Panc1 (cell line): ENCODE results near the gene AP3M1. TPM values are rescaled to one million over a fixed set of nuclear protein-coding genes. Genes with fewer than 3 reads are reported as not detected.
A peak's percentile ranks its signal among the peaks of the same experiment; 100 is the strongest.

Source experiments
- ATAC-seq: fragments of 200-7000 bp; cut with Tn5 transposase; 2 replicates; pipeline ENCODE4 v1.9.1; 2020; ENCODE audit warnings: mild to moderate bottlenecking, moderate library complexity
- BruUV-seq: library from RNA; stranded (reverse); fragments of 400-500 nt; replicated peaks from 2 replicates; lab custom pipeline; 2021; lab: Mats Ljungman, UMichigan
- CTCF ChIA-PET: fragments of 300-600 bp; sonication (Branson Sonifier 250); formaldehyde crosslinking; loops from one replicate; lab custom pipeline; 2022; ENCODE audit warnings: antibody characterized with exemption; lab: Charles Lee
- POLR2A ChIA-PET: fragments of 300-600 bp; sonication (Branson Sonifier 250); formaldehyde crosslinking; loops from one replicate; lab custom pipeline; 2022; ENCODE audit warnings: antibody characterized with exemption; lab: Charles Lee
- DNase-seq: peaks from one replicate; pipeline ENCODE4 v3.0.0-alpha.2; 2010; ENCODE audit warnings: low read depth, low spot score
- H3K27ac ChIP-seq: 2 replicates; pipeline ENCODE4 v1.5.1; 2011; ENCODE audit warnings: mild to moderate bottlenecking, low read length, inconsistent platforms
- H3K27me3 ChIP-seq: fragments of 200-500 bp; sonication (Bioruptor generic); 2 replicates; pipeline ENCODE4 v1.6.0; 2014; ENCODE audit warnings: low read length, inconsistent platforms; ENCODE audit not compliant: control insufficient read depth, insufficient read depth
- H3K36me3 ChIP-seq: fragments of 200-500 bp; sonication (Bioruptor generic); 2 replicates; pipeline ENCODE4 v1.5.1; 2014; ENCODE audit warnings: inconsistent platforms, mild to moderate bottlenecking, low read length, moderate library complexity; ENCODE audit not compliant: control insufficient read depth, insufficient read depth
- H3K4me1 ChIP-seq: 2 replicates; pipeline ENCODE4 v1.5.1; 2011; ENCODE audit warnings: inconsistent platforms, mild to moderate bottlenecking, low read length, moderate library complexity; ENCODE audit not compliant: control insufficient read depth, insufficient read depth
- H3K4me3 ChIP-seq, 2 experiments: 2 replicates each; pipeline ENCODE4 v1.5.1; 2011 to 2012; ENCODE audit warnings: low read depth in 2 of 2, low read length in 2 of 2, mild to moderate bottlenecking in 2 of 2, inconsistent platforms in 1 of 2, moderate library complexity in 1 of 2
- H3K9me3 ChIP-seq: fragments of 200-500 bp; sonication (Bioruptor generic); 2 replicates; pipeline ENCODE4 v1.5.1; 2014; ENCODE audit warnings: low read depth, mild to moderate bottlenecking, inconsistent platforms, low read length, moderate library complexity; ENCODE audit not compliant: control insufficient read depth, insufficient read depth
- CTCF ChIP-seq: fragments of 450-650 bp; IDR thresholded peaks from 2 replicates; pipeline ENCODE4 v1.5.1; 2017; ENCODE audit warnings: mild to moderate bottlenecking
- POLR2AphosphoS5 ChIP-seq: IDR thresholded peaks from 2 replicates; pipeline ENCODE4 v1.6.1; 2012; ENCODE audit warnings: mild to moderate bottlenecking, low read depth, low read length, moderate library complexity
- REST ChIP-seq, 2 experiments: IDR thresholded peaks; 2 replicates each; pipeline ENCODE4 v1.6.1; 2011 to 2012; ENCODE audit warnings: low read depth in 2 of 2, control low read depth in 1 of 2, low read length in 1 of 2, mild to moderate bottlenecking in 1 of 2, moderate library complexity in 1 of 2; ENCODE audit not compliant: insufficient read depth in 1 of 2
- SIN3A ChIP-seq: IDR thresholded peaks from 2 replicates; pipeline ENCODE4 v1.6.1; 2012; ENCODE audit warnings: low read depth, mild to moderate bottlenecking, low read length, moderate library complexity, borderline replicate concordance; ENCODE audit not compliant: insufficient read depth
- TCF7L2 ChIP-seq: IDR thresholded peaks from 2 replicates; pipeline ENCODE4 v1.6.1; 2011; ENCODE audit warnings: mild to moderate bottlenecking, low read depth, low read length, inconsistent platforms
- in situ Hi-C: cut with HindIII; loops from 2 replicates; pipeline ENCODE4 v1.10.0; 2016; ENCODE audit warnings: low sequenced_read_pairs, low pct_unique_long_range_greater_than_20kb
- intact Hi-C: fragments of 100-400 bp; cut with micrococcal nuclease; formaldehyde crosslinking; loops from one replicate; pipeline ENCODE4 v1.10.0; 2022; ENCODE audit not compliant: unreplicated experiment
- total RNA-seq: library from RNA; stranded (reverse); gene quantifications from one replicate; pipeline ENCODE4 v1.2.1, GENCODE V29; 2021; ENCODE audit not compliant: unreplicated experiment

AP3M1 gene
- total RNA-seq, 1 experiment from 2014 or later: 51.5 TPM

DNA sequence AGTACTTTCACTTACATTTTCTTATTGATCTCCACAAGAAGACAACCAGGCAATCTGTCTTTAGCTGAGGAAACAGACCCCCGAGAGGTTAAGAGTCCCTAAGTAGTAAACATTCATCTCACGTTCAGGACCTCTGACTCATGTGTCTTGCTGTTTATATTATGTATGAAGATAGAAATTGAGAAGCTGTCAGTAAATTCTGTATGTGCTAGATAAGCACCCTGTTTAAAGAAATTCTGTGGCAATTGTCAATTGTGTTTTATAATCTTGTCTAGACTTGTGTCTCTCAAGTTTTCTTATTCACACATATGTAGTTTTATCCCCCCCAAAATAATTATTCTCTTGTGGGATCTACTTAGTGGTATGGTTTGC lies 14.9 kb upstream of the AP3M1 start:
- BruUV-seq: no TSS peak
- TF ChIP-seq CTCF: no peak
- TF ChIP-seq TCF7L2: no peak
- TF ChIP-seq SIN3A: no peak
- no peak for TF ChIP-seq REST (IDR thresholded peaks at IDR 0.05; ENCODE audit: insufficient read depth in 1 of 2, low read depth in 2 of 2, low read length in 1 of 2)
- no peak for TF ChIP-seq POLR2AphosphoS5
- H3K4me1 ChIP-seq: peaks cover 16% of the 10 kb centered on the region; the same call in 1 of the 2 replicates
- in situ Hi-C loops: no loop called here
- intact Hi-C loops: no loop called here
- POLR2A ChIA-PET: no interaction called here
- ATAC-seq (no peak), DNase-seq (no peak)
- no peaks in the 10 kb centered on the region for H3K27me3 ChIP-seq
- H3K9me3 ChIP-seq: no peaks in the 10 kb centered on the region
- no peak overlapping the region for H3K4me3 ChIP-seq
- H3K36me3 ChIP-seq: no peaks in the 10 kb centered on the region
- CTCF ChIA-PET: no interaction called here
- H3K27ac ChIP-seq: no peak overlapping the region

- in situ Hi-C loops (no loop called here), intact Hi-C loops (no loop called here)
- H3K27ac ChIP-seq: peak overlapping the region; percentile 72
- no peaks in the 10 kb centered on the region for H3K36me3 ChIP-seq
- BruUV-seq: no TSS peak
- peaks cover 16% of the 10 kb centered on the region; the same call in 1 of the 2 replicates for H3K4me1 ChIP-seq
- no peaks in the 10 kb centered on the region for H3K9me3 ChIP-seq
- ChIA-PET CTCF (no interaction called here), POLR2A (no interaction called here)
- H3K4me3 ChIP-seq: no peak overlapping the region
- TF ChIP-seq TCF7L2 (no peak), CTCF (no peak), SIN3A (no peak), REST (IDR thresholded peaks at IDR 0.05; ENCODE audit: insufficient read depth in 1 of 2, low read depth in 2 of 2, low read length in 1 of 2) (no peak), POLR2AphosphoS5 (no peak)
- no peaks in the 10 kb centered on the region for H3K27me3 ChIP-seq
- DNase-seq (no peak), ATAC-seq (no peak)
These were observed 14.3 kb upstream of the AP3M1 start for GRCh38 chr10:74164716-74165529.
